ENCODE measurements around the gene CLBA1.

The CLBA1 gene

DNA sequence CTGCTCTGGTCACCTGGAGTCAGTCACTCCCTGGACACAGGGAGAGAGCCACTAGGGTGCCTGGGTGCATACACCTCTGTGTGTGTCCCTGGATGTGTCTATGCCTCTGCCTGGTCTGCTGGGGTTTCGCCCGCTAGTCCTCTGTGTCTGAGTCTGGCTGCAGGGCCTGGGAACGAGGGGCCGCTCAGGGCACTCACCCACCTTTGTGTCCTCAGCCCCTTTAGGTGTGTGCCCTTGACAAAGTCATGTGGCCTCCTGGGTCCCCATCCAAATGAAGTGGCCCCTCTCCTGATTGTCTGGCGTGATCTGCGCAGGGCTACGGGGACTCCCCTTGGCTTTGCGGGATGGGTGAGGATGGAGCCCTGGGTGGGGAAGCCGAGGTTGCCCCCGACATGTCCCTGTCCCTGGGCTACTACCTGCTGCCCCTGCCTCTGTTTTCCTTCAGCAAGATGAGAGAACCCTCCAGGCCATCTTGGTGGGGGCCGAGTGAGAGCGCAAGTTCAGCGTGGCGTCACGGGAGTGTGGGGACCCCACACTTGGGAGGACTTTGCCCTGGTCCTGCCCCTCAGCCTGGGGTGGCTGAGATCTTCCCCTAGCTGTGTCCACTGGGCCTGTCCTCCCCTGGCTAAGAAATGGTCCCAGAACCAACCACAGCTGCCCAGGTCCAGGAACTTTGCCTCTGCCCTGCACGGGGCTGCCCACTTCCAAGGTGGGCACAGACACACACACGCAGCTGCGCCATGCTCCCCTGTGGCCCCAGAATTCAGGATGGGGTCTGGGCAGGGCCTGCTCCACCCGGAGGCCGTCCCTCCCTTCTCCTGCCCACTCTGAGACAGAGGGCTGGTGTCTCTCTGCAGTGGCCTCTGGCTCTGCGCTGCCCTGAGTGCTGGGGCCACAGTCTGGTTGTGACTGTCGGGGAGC is 4.7 kb upstream of the CLBA1 start:
- no peak for DNase-seq

DNA sequence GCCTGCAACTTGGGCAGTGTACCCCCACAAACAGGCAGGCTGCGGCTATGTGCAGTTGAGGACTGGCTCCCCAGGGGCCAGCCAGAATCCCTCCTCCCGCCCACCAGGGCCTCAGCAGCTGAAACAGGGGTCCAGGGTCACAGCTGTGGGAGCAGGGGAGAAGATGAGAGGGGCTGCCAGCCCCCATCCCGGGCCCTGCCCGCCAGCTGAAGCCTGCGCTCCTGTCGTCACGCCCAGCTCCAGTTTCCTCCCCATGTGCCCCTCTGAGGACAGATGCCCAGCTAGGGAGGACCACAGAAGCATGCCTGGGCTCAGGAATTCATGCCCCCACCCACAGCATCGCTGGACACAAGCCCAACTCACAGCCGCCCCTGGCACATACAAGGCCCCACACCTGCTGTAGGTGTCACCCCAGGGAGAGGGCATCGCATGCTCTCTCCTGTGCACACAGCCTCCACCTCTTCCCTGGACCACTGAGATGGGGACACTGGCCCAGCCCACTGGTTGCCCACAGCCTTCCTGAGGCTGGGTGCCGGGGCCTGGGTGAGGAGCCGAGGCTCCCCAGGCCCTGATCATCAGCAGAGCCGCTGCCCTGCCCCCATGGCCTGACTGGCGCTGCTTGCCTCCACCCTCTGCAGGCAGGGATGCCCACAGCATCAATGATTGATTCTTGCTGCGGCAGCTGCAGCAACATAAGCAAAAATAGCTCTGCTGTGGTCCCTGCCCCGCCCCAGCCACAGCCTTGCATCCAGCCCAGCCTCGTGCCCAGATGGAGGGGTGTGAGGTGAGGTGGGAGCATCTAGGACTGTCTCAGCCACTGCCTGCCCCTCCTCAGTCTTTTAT is 3.7 kb upstream of the CLBA1 start:
- no peak for DNase-seq

DNA sequence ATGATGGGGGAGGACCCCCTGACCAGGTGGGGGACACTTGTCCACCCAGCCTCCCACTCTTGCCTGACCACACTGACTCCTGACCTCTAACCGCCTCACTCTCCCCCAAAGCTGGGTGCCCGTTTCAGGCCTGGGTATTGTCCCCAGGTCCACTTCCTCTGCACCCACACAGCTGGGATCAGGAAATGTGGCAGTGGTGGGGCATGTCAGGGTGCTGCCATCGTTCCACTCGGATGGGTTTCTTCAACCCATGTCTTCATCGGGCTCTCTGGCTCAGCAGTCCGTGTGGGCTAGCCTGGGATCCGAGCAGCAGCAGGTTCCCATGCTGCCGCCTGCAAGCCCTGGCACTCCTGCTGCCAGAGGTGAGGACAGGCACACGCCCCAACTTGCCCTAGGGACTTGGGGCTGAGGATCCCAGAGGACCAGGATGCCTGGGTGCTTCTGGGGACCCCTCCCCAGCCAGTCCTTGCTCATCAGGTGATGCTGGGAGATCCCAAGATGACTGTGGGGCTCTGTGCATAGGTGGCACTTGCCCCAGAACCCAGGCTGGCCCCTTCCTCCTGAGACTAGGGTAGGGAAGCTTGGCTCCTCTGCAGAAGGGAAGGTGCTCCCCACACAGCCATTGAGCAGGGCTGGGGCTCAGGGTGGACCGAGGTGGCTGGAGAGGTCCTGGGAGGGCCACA is 2.9 kb upstream of the CLBA1 start:
- no peak for DNase-seq

DNA sequence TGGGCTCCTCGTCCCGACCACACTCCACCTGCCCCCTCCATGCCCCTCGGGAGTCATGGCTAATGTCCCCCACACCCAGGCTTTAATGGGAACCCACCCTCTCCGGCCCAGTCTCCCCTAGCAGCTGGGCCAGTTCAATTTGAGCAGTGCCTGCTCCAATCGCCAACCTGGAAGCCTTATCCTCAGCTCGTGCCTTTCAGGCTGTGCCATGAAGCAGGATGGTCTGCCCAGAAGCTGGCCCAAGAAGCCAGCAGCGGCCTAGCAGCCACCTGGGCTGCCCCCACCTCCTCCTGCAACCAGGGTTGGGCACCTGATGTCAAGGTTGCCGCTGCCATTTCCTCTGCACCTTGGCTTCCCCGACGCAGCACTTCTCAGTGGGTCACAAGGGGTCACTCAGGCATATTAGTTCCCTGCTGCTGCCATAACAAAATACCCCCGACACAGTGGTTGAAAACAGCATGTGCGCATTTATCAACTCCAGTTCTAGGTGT is 2.3 kb upstream of the CLBA1 start:
- DNase-seq = no peak

DNA sequence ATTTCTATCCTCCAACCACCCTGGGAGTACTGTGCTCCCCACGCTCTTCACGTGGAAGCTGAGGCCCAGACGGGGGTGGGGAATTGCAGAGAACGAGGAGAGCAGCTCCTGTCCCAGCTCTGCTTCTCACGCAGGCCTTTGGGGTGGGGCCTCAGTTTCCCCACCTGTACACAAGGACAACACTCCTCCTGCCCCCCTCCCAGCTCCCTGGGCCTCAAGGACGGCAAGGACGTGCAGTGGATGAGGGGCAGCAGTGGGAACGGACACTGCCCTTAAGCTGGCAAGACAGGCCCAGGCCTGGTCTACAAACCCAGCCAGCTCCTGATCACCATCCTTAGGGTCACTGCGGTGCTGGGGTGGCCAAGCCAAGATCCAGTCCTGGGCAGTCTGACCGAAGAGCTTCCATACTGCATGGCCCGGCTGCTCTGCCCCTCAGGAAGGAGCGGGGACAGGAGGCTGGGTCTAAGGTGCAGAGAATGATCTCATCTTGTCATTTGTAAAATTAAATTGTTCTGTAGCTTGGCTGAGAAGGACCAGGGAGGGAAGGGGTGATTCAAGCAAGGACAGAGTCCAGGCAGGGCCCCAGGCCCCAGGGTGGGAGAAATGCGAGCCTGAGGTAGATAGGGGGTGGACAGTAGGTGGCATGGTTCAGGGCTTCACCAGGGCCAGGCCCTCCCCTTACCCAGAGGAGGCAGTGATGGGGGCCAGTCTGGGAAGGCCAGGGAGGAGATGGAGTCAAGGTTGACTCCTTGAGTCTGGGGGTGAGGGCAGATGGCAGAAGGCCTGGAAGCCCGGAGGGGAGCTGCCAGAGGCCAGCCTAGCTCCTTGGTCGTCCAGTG is 1.3 kb upstream of the CLBA1 start:
- no peak for DNase-seq

DNA sequence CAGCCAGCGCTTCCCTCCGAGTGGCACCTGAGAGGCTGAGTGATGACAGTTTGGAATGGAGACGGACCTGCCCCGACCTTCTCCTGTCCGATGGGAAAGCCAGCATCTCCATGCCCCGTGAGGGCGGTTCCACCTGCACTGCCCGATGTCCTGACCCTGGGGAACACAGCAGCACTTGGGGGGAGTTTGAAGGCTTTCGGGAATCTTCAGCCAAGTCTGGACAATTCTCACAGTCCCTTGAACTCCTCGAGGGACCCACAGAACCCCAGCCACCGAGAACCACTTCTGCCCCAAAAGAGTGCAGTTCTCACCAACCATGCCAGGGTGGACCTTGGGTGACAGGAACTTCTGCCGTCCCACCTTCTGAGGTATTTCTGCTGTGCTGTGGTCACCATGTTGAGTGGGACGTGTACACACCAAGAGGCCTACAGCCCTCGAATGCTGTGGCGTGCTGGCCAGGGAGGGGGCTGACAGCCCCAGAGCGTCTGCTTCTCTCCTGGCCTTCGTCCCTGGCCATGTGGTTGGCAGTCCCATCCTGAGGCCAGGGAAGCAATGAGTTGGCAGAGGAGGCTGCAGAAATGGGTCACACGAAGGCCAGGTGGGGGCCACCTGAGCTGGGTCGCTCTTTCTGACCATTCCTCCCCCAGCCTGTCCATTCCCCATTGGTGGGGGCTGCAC is 1.0 kb downstream of the CLBA1 start:
- DNase-seq = no peak

DNA sequence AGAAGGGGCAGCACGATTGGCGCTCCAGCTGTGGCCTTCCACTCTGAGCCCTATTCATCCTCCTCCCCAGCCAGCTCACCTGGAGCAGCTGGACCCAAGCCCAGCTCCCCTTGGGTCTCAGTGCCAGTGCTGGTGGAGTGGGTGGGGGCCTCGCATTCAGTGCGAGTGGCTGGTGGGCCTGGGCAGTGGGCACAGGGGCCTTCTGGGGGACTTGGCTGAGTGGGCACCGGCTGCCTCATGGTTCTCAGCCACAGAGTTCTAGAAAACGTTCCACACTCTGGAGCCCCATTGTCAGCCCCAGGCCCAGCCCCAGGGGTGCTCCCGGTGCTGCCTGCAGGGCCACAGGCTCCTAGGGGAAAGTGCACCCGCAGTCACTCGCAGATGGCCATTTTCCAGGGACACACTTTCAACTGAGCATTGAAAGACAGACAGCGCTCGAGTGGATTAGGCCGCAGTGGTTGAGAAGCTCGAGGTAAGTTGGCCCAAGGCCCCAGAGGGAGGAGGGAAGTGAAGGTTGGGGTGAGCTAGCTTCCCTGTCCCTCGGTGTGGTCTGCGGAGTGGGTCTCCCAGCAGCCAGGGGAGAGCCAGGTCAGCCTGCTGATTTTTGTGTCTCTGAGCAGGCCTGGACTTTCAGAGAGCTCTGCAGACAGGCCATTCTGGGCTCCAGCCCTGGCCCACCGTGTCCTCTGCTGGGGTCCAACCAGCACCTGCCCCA is 3.8 kb downstream of the CLBA1 start:
- no peak for DNase-seq

DNA sequence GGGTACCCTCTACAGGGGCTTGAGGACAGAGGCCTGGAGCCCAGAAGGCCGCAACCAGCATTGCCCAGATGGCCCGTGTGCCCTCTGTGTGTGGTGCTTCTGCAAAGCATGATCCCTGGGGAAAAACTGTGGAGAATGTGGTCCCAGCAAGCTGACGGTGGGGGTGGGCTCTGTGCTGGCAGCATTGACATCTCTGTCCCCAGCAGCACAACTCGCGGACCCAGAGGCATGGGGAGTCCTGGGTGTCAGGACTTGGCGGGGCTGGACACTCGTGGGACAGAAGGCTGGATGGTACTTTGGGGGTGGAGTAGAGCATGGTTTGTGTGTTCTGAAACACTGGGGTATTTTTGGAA is 4.3 kb downstream of the CLBA1 start:
- no peak for DNase-seq

DNA sequence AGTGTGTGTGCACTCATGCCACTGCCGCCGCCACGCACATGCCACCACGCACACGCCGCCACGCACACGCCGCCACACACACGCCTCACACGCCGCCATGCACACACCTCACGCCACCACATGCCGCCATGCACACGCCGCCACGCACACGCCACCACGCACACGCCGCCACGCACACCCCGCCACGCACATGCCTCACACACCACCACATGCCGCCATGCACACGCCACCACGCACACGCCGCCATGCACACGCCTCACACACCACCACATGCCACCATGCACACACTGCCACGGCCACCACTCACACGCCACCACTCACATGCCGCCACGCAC is 6.3 kb downstream of the CLBA1 start:
- no peak for DNase-seq

DNA sequence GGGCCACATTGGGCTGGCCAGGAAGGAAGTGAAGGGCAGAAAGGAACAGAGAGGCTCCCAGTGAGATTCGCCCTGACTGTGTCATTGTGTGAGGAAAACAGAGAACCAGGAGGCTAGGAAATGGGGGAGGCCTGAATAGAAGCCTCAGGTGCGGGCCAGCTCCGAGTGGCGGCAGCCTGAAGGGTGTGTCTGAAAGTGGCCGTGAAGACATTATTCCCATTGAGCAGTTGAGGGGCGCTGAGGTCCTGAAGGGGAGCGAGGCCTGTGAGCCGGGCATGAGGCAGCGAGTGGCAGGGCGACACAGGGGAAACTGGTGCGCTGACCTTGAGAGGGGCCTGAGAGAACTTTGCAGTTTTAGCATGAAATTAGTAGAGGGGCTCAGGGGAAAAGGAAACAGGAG is 6.9 kb downstream of the CLBA1 start:
- no peak for DNase-seq

DNA sequence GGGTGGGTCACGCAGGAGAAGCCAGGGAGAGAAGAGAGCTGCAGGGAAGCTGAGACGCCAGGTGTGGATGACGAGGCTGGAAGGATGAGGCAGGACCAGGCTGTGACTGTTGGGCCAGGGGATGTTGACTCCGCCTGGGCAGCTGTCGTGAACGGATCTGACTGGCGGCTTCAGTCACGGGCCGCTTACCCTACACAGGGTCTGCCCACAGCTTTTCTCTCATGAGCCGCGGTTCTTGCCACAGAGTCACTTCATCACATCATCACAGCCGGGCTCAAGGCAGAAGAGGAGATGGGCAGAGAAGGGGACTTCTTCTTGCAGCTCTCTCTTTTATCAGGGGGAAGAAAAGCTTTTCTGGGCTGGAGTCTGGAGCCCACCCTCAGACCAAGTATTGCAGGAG is 7.7 kb downstream of the CLBA1 start:
- DNase-seq = no peak

DNA sequence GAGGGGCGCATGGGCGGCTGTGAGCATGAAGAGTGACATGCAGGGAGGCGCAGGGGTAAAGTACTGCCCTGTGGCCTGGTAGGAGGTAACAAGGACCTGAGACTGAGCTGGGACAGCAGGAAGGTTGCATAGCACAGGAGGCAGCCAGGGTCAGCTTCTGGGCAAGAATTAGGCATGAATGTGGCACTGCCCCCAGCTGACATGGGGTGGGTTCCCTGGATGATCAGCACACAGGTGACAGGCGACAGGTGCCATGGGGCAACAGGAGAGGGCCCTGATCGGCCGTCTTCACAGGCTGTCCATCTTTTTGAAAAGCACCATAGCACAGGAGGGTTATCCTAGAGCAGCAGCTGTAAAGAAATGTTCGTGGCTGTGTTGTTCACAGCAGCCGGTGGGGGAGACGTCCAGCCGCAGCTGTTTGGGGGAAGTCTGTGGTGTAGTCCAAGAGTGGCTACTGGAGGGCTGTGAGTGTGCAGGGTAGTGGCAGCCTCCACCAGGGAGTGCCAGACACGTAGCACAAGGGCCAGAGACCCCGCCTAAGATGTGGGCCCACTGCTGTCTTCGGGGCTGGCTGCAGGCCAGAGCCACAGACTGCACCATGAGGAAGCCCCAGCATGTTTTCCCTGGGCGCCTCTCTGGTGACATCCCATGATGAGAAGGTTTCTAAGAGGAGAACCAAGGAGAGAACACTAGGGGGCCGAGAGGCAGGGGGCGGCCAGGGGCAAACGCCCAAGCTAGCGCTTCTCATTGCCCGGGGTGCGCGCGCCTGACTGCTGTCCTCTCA is 8.4 kb downstream of the CLBA1 start:
- no peak for DNase-seq

DNA sequence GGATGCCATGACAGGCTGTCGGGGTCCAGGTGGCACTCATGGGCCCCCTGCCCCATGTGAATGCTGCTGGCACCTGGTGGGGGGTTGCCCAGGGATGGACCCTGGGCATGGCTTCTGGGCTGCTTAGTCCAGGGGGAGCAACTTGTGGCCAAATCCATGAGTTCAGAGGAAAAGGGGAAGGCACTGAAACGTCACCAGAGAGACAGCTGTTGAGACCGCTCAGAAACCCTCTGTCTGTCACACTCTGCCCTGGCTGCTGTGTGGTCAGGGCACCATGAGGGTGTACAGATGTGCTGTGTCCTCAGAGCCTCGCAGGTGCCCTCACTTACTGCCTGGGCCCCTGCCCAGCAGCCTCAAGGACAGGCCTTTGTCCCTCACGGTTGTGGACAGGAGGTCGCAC is 9.4 kb downstream of the CLBA1 start:
- DNase-seq = no peak

DNA sequence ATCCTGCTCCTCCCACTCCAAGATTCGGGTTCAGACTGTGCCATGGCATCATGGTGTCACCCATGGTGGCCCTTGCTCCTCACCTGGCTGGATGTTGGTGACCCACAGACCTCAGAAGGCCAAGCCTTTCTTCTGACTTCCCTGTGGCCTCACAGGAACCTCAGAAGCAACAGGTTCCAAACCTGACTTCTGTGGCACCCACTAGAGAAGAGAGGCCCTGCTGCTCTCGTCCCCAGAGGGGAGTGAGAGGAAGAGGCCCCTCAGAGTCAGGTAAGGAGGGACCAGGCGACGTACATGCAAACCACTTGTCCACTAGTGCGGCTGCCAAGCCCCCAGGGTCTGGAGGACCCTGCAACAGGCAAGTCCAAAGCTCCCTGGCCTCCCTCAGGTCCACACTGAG is 10.4 kb downstream of the CLBA1 start:
- DNase-seq = no peak

DNA sequence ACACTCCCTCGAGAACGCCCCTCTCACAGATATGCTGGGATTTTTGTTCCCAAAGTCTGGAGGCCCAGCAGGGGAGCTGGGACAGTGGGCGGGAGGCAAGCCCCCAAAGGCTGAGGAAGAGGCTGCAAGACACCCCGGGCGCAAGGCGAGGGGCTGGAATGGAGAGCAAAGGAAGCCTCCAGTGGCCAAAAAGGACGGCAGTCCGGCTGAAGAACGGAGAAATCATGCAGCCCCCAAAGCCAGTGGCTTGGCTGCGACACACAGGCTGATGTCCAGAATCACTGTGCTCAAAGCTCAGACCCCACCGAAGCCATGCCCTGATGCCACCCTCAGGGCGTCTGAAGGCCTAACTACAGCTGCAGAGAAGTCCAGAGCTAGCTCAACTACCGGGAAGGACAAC is 10.9 kb downstream of the CLBA1 start:
- no peak for DNase-seq

DNA sequence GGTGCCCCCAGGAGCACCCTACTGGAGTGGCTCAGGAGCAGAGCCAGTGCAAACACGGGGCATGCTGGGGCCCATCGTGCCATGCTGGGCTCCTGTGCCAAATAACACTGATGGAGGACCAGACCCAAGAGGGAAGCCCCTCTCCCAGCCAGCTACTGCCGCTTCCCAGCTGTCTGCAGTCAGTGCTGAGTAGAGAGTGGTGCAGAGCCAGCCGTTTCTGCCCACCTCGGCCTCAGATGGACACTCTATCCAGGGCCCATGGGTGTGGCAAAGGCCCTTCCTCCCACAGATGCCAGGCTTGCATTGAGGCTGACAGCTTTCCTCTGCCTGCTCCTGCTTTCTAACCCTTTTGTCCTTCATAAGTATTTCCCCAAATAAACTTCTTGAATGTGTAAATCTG is 13.2 kb downstream of the CLBA1 start:
- DNase-seq = no peak

DNA sequence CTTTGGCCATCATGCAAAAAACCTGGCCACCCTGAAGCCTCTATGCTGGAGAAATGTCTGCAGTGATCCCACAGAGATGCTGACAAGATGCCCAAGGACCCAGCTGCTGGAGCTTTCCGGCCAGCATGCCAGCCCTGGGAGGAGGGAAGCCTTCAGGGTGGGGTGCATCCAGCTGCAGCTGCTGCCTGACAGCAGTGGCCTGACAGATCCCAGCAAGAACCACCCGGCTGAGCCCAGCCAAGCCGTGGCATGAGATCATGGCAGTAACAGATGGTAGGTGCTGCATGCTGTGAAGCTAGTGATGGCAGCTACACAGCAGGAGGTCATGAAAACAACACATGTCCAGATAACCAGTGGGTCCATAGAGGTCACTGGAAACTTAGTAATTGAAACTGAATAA is 13.8 kb downstream of the CLBA1 start:
- DNase-seq = no peak

DNA sequence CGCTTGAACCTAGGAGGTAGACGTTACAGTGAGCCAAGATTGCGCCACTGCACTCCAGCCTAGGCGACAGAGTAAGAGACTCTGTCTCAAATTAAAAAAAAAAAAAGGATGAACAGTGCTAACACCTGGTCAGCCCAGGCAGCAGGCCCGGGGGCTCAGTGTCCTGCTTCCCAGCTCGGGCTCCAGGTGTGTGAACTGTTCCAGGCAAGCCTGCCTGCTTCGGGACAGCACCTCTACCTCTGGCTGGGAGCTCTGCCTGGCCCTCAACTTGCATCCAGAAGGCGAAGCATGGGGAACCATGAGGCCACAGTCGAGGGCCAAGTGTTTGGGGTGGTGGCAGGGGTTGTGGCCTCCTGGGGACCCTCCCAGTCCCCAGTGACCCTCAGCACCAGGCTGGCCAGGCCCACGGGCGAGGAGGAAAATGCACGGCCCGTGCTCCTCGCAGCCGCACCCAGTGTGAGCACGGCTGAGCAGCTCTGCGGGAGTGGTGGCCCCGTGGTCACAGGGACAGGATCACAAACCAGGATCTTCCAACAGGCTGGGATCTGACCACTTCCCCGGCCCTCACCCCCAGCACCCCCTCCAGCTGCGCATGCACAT is 19.8 kb downstream of the CLBA1 start:
- DNase-seq = no peak

DNA sequence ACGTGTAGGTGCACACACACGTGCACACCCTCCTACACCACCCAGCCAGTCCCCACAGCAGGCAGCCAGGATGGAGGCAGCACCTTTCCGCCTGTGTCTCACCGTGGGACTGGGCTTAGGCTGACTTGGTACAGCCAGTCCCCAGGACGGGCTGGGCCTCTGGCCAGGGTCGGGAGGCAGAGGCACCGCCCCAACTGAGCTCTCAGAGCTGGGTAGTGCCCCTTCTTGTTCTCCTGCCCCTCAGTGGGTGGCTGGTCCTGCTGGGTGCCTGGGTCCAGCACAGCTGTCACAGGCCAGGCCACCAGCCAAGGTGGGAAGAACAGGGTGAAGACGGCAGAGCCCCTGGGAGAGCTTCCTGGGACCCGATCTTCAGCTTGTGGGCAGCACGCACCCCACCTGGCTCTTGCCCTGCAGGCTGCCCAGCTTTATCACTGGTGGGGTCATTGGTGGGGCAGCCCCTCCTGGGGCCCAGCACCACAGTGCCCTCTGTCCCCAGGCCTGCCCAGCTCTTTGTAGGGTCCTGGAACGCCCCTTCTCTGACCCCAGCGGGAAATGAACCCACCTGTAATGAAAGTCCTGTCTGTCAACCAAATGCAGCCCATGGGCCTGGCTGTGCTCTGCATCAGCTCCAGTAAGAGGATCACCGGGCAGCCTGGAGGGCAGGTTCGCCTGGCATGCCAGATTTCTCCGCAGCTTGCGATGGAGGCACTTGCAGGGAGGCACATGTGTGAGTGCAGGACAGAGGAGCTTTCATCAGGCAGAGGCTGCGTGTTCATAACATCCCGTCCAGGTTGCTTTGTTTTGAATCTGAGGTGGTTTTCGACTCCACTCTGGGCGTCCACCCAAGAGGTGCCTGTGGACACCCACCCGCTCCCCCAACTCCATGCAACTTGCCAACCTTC is 20.6 kb downstream of the CLBA1 start:
- no peak for DNase-seq
